ENCODE measurements around the gene CT45A8. TPM values are rescaled to one million over a fixed set of nuclear protein-coding genes. Genes with fewer than 3 reads are reported as not detected.

Gene CT45A8
- total and polyA plus RNA-seq, 2 of the 8 experiments (the other 6 are each of a cell fraction or from before 2014, with no cell fraction given) = not detected

DNA sequence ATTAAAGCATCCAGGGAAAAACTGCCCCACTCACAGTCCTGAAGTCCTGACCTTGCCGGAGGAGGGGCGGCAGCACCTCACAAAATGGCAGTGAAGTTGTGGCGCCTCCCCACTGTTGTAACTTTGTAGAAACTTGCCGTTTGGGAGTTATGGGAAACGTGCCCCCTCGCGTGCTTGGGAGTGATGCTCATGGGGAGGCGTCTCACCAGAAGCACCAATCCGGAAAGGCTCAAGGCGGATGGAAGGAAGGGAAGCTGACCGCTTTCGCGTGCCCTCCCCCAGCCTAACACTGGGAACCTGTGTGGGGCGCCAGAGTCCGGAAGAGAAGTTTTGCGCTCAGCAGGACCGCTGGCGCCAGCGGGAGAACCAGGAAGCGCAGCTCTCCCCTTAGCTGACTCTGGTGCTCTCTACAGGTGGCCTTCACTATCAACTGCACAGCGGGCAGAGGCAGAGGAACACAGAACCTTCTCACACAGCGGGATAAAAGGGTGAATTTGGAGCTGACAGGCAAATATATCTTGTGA, 39.0 kb upstream of the CT45A8 start, which contains the start of the genes CT45A10 and SAGE1 (continued):
- TF ChIP-seq, protein P1, sequence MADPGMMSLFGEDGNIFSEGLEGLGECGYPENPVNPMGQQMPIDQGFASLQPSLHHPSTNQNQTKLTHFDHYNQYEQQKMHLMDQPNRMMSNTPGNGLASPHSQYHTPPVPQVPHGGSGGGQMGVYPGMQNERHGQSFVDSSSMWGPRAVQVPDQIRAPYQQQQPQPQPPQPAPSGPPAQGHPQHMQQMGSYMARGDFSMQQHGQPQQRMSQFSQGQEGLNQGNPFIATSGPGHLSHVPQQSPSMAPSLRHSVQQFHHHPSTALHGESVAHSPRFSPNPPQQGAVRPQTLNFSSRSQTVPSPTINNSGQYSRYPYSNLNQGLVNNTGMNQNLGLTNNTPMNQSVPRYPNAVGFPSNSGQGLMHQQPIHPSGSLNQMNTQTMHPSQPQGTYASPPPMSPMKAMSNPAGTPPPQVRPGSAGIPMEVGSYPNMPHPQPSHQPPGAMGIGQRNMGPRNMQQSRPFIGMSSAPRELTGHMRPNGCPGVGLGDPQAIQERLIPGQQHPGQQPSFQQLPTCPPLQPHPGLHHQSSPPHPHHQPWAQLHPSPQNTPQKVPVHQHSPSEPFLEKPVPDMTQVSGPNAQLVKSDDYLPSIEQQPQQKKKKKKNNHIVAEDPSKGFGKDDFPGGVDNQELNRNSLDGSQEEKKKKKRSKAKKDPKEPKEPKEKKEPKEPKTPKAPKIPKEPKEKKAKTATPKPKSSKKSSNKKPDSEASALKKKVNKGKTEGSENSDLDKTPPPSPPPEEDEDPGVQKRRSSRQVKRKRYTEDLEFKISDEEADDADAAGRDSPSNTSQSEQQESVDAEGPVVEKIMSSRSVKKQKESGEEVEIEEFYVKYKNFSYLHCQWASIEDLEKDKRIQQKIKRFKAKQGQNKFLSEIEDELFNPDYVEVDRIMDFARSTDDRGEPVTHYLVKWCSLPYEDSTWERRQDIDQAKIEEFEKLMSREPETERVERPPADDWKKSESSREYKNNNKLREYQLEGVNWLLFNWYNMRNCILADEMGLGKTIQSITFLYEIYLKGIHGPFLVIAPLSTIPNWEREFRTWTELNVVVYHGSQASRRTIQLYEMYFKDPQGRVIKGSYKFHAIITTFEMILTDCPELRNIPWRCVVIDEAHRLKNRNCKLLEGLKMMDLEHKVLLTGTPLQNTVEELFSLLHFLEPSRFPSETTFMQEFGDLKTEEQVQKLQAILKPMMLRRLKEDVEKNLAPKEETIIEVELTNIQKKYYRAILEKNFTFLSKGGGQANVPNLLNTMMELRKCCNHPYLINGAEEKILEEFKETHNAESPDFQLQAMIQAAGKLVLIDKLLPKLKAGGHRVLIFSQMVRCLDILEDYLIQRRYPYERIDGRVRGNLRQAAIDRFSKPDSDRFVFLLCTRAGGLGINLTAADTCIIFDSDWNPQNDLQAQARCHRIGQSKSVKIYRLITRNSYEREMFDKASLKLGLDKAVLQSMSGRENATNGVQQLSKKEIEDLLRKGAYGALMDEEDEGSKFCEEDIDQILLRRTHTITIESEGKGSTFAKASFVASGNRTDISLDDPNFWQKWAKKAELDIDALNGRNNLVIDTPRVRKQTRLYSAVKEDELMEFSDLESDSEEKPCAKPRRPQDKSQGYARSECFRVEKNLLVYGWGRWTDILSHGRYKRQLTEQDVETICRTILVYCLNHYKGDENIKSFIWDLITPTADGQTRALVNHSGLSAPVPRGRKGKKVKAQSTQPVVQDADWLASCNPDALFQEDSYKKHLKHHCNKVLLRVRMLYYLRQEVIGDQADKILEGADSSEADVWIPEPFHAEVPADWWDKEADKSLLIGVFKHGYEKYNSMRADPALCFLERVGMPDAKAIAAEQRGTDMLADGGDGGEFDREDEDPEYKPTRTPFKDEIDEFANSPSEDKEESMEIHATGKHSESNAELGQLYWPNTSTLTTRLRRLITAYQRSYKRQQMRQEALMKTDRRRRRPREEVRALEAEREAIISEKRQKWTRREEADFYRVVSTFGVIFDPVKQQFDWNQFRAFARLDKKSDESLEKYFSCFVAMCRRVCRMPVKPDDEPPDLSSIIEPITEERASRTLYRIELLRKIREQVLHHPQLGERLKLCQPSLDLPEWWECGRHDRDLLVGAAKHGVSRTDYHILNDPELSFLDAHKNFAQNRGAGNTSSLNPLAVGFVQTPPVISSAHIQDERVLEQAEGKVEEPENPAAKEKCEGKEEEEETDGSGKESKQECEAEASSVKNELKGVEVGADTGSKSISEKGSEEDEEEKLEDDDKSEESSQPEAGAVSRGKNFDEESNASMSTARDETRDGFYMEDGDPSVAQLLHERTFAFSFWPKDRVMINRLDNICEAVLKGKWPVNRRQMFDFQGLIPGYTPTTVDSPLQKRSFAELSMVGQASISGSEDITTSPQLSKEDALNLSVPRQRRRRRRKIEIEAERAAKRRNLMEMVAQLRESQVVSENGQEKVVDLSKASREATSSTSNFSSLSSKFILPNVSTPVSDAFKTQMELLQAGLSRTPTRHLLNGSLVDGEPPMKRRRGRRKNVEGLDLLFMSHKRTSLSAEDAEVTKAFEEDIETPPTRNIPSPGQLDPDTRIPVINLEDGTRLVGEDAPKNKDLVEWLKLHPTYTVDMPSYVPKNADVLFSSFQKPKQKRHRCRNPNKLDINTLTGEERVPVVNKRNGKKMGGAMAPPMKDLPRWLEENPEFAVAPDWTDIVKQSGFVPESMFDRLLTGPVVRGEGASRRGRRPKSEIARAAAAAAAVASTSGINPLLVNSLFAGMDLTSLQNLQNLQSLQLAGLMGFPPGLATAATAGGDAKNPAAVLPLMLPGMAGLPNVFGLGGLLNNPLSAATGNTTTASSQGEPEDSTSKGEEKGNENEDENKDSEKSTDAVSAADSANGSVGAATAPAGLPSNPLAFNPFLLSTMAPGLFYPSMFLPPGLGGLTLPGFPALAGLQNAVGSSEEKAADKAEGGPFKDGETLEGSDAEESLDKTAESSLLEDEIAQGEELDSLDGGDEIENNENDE (IDR thresholded peaks at IDR 0.05; ENCODE audit: insufficient replicate concordance, low read length) = no peak
